IPS DF 6.9 (cell line): ENCODE results near the gene RPGRIP1.

ENCODE experiments used
- DNase-seq: peaks from one replicate; pipeline ENCODE4 v3.0.0-alpha.2; 2013; ENCODE audit warnings: low read depth, low spot score
- H3K27ac ChIP-seq: one replicate; pipeline ENCODE4 v1.5.1; 2013; ENCODE audit warnings: low read length, control low read depth
- H3K27me3 ChIP-seq: 2 replicates; pipeline ENCODE4 v1.6.1; 2013; ENCODE audit warnings: mild to moderate bottlenecking, low read length; ENCODE audit not compliant: control insufficient read depth, insufficient read depth
- H3K36me3 ChIP-seq: 2 replicates; pipeline ENCODE4 v1.6.1; 2013; ENCODE audit warnings: low read length; ENCODE audit not compliant: control insufficient read depth, insufficient read depth
- H3K4me1 ChIP-seq: 2 replicates; pipeline ENCODE4 v1.6.1; 2013; ENCODE audit warnings: low read length; ENCODE audit not compliant: control insufficient read depth, insufficient read depth
- H3K4me3 ChIP-seq: 2 replicates; pipeline ENCODE4 v1.5.1; 2013; ENCODE audit warnings: mild to moderate bottlenecking, low read length
- H3K9me3 ChIP-seq: 2 replicates; pipeline ENCODE4 v1.6.1; 2013; ENCODE audit warnings: low read length, inconsistent platforms; ENCODE audit not compliant: control insufficient read depth, insufficient read depth
- WGBS: extraction: QIAGEN DNeasy Blood & Tissue Kit; methylation state at CpG from one replicate; pipeline ENCODE4 v1.1.7; 2013; ENCODE audit warnings: mixed read lengths, missing lambda C conversion rate; ENCODE audit not compliant: insufficient read length, insufficient coverage; 5-methylcytosine and 5-hydroxymethylcytosine counted together

The RPGRIP1 gene

DNA sequence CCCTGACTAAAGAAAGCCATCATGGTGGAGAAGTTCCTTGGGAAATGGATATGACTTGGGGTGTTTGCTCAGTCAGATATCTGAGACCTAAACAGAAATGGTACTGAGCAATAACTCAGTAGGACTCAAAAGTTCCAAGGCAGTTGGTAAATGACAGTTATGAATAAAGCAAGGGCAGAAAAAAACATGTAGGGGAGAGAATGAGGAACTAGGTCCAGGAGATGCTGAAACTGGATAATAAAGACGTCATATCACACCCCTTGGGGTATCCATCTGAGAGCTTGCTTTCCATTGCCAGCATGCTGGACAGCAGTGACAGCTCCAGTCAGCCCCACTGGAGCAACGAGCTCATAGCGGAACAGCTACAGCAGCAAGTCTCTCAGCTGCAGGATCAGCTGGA, 37.5 kb downstream of the RPGRIP1 start:
- no peaks in the 10 kb centered on the region for H3K36me3 ChIP-seq
- H3K9me3 ChIP-seq: no peaks in the 10 kb centered on the region
- WGBS: no CpG with 5 or more reads among the region's 3 CpGs
- no peak overlapping the region for H3K27ac ChIP-seq
- no peak overlapping the region for H3K4me3 ChIP-seq
- no peaks in the 10 kb centered on the region for H3K27me3 ChIP-seq
- no peak for DNase-seq
- no peaks in the 10 kb centered on the region for H3K4me1 ChIP-seq

DNA sequence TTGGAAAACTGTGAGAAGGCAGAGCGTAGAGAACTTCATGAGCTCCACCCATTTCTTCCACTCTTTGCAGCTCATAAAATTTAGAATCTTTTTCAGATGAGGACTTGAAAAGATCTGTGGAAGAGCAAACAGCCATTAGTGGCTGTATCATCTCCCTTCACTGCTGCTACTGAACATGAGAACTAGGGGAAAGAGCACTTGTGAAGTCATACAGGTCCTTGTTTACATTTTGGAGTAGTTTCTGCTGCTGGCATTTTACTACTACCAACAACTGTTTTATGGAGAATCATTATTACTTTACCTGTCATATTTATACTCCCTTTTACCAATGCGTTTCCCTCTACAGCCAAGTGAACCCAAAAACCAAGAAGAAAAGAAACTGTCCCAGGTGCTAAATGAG, 41.0 kb downstream of the RPGRIP1 start:
- H3K9me3 ChIP-seq: no peaks in the 10 kb centered on the region
- WGBS: no CpG with 5 or more reads among the region's 2 CpGs
- no peak overlapping the region for H3K4me3 ChIP-seq
- H3K27ac ChIP-seq: no peak overlapping the region
- H3K4me1 ChIP-seq: no peaks in the 10 kb centered on the region
- no peaks in the 10 kb centered on the region for H3K27me3 ChIP-seq
- DNase-seq: no peak
- H3K36me3 ChIP-seq: no peaks in the 10 kb centered on the region

DNA sequence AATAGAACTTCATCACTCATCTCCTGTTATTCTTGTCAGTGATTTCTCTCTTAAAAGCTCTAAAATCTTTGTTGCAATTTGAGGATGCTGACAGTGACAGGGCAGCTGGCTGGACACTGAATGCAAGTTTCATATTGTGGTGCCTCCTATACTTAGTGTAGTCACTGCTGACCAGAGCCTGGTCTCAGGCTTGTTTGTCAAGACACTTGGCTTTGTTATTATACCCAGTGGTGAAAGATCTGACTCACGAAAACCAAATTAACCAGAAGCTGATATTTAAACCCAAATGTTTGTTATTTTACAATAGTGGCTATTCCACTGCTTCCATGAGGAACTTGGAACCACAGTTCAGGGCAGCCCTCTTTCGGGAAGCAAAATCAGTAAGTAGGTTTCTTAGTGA, 42.8 kb downstream of the RPGRIP1 start:
- Histone ChIP-seq H3K4me3 (no peak overlapping the region), H3K27ac (no peak overlapping the region), H3K9me3 (no peaks in the 10 kb centered on the region), H3K4me1 (no peaks in the 10 kb centered on the region), H3K27me3 (no peaks in the 10 kb centered on the region), H3K36me3 (no peaks in the 10 kb centered on the region)
- no CpG with 5 or more reads among the region's 2 CpGs for WGBS
- no peak for DNase-seq

DNA sequence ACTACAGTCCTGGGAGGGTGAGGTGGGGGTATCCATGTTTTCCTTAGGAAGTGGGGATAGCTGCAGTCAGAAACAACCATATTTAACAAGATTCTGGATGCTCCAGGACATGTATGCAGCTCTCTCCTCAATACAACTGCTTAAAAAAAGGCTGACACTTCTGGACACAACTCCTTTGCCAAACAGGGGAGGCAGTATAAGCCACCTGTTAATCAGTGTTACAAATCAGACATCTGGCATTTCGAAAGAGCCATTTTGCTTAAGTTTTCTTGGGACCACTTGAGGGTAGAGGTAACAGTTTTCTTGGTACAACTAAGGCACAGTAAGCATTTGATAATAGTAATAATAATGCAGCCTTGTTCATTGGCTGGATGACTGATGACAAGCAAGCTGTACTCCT, 47.1 kb downstream of the RPGRIP1 start:
- Histone ChIP-seq H3K27ac (no peak overlapping the region), H3K27me3 (no peaks in the 10 kb centered on the region), H3K36me3 (no peaks in the 10 kb centered on the region), H3K4me3 (no peak overlapping the region), H3K9me3 (no peaks in the 10 kb centered on the region), H3K4me1 (no peaks in the 10 kb centered on the region)
- WGBS: no CpG with 5 or more reads among the region's 1 CpG
- DNase-seq: no peak
